SK-N-SH treated with all-trans-retinoic acid at 6 μM for 48 hours (cell line): ENCODE results near the gene PSMD2.

ENCODE experiments used
- ARNTL ChIP-seq: fragments of 450-650 bp; formaldehyde crosslinking; IDR thresholded peaks from 2 replicates; pipeline ENCODE4 v1.5.0; 2020; ENCODE audit warnings: low read depth, mild to moderate bottlenecking, moderate library complexity, borderline replicate concordance
- CSDC2 ChIP-seq: fragments of 250-450 bp; sonication (Bioruptor Pico); IDR thresholded peaks from 2 replicates; pipeline ENCODE4 v1.5.0; 2020; ENCODE audit warnings: mild to moderate bottlenecking, moderate library complexity
- GLIS3 ChIP-seq: fragments of 250-450 bp; sonication (Bioruptor Pico); IDR thresholded peaks from 2 replicates; pipeline ENCODE4 v1.5.0; 2020; ENCODE audit warnings: mild to moderate bottlenecking, moderate library complexity
- OSR1 ChIP-seq: fragments of 250-450 bp; sonication (Bioruptor Pico); IDR thresholded peaks from 2 replicates; pipeline ENCODE4 v1.8.0; 2022; ENCODE audit warnings: moderate library complexity, mild to moderate bottlenecking, inconsistent platforms
- RARB ChIP-seq: fragments of 250-450 bp; sonication (Bioruptor Pico); IDR thresholded peaks from 2 replicates; pipeline ENCODE4 v1.8.0; 2021; ENCODE audit warnings: mild to moderate bottlenecking, moderate library complexity
- TCF4 ChIP-seq: fragments of 250-450 bp; sonication (Bioruptor Pico); IDR thresholded peaks from 2 replicates; pipeline ENCODE4 v1.8.0; 2021; ENCODE audit warnings: mild to moderate bottlenecking, moderate library complexity, borderline replicate concordance
- ZFP3 ChIP-seq: fragments of 250-450 bp; sonication (Bioruptor Pico); IDR thresholded peaks from 2 replicates; pipeline ENCODE4 v1.5.0; 2020; ENCODE audit warnings: mild to moderate bottlenecking, moderate library complexity
- TF ChIP-seq, protein P1 (sequence below): fragments of 250-450 bp; sonication (Bioruptor Pico); IDR thresholded peaks from 2 replicates; pipeline ENCODE4 v1.5.0; 2020; ENCODE audit warnings: mild to moderate bottlenecking, moderate library complexity
- TF ChIP-seq, protein P2 (sequence below): fragments of 250-450 bp; sonication (Bioruptor Pico); IDR thresholded peaks from 2 replicates; pipeline ENCODE4 v1.8.0; 2021; ENCODE audit warnings: low read depth, mild to moderate bottlenecking, moderate library complexity, borderline replicate concordance

DNA sequence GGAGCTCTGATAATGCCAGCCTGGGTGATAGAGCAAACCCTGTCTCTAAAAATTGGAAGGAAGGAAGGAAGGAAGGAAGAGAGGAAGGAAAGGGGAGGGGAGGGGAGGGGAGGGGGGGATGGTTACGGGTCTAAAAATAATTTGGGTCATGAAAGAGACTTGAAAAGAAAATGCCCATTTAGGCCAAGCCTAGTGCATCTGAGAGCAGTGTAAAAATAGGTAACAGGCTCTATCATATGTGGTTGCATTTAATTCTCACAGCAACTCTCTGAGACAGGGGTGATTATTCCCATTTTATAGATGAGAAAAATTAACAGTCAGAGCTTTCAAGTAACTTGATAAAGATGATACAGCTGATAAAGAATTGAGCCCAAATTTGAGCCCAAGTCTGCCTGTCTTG is 26.8 kb upstream of the PSMD2 start:
- TF ChIP-seq, protein P1, sequence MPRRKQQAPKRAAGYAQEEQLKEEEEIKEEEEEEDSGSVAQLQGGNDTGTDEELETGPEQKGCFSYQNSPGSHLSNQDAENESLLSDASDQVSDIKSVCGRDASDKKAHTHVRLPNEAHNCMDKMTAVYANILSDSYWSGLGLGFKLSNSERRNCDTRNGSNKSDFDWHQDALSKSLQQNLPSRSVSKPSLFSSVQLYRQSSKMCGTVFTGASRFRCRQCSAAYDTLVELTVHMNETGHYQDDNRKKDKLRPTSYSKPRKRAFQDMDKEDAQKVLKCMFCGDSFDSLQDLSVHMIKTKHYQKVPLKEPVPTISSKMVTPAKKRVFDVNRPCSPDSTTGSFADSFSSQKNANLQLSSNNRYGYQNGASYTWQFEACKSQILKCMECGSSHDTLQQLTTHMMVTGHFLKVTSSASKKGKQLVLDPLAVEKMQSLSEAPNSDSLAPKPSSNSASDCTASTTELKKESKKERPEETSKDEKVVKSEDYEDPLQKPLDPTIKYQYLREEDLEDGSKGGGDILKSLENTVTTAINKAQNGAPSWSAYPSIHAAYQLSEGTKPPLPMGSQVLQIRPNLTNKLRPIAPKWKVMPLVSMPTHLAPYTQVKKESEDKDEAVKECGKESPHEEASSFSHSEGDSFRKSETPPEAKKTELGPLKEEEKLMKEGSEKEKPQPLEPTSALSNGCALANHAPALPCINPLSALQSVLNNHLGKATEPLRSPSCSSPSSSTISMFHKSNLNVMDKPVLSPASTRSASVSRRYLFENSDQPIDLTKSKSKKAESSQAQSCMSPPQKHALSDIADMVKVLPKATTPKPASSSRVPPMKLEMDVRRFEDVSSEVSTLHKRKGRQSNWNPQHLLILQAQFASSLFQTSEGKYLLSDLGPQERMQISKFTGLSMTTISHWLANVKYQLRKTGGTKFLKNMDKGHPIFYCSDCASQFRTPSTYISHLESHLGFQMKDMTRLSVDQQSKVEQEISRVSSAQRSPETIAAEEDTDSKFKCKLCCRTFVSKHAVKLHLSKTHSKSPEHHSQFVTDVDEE (CRISPR knock-in tag): no peak
- TF ChIP-seq CSDC2 (CRISPR knock-in tag) (no peak), GLIS3 (CRISPR knock-in tag) (no peak), TCF4 (CRISPR knock-in tag) (no peak), RARB (CRISPR knock-in tag) (no peak), OSR1 (CRISPR knock-in tag) (no peak), ZFP3 (CRISPR knock-in tag) (no peak), ARNTL (CRISPR knock-in tag) (no peak)
- TF ChIP-seq, protein P2, sequence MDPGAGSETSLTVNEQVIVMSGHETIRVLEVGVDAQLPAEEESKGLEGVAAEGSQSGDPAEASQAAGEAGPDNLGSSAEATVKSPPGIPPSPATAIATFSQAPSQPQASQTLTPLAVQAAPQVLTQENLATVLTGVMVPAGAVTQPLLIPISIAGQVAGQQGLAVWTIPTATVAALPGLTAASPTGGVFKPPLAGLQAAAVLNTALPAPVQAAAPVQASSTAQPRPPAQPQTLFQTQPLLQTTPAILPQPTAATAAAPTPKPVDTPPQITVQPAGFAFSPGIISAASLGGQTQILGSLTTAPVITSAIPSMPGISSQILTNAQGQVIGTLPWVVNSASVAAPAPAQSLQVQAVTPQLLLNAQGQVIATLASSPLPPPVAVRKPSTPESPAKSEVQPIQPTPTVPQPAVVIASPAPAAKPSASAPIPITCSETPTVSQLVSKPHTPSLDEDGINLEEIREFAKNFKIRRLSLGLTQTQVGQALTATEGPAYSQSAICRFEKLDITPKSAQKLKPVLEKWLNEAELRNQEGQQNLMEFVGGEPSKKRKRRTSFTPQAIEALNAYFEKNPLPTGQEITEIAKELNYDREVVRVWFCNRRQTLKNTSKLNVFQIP (CRISPR knock-in tag): no peak
